HepG2 (cell line): ENCODE results near the gene OAS3. TPM values are rescaled to one million over a fixed set of nuclear protein-coding genes. Genes with fewer than 3 reads are reported as not detected.

ENCODE experiments used
- ATAC-seq: fragments of 200-7000 bp; cut with Tn5 transposase; 3 replicates; pipeline ENCODE4 v1.9.1; 2020; ENCODE audit warnings: mild to moderate bottlenecking, moderate library complexity
- BruUV-seq: library from RNA; stranded (reverse); fragments of 400-500 nt; replicated peaks from 2 replicates; lab custom pipeline; 2021; lab: Mats Ljungman, UMichigan
- CTCF ChIA-PET: fragments of 300-600 bp; formaldehyde crosslinking; extraction: SDS; loops from one replicate; lab custom pipeline; 2021; ENCODE audit warnings: low total read pairs, inconsistent platforms, low intra/inter-chr PET ratio; lab: Yijun Ruan, JAX
- POLR2A ChIA-PET: fragments of 350-600 bp; sonication (Branson Sonifier 250); formaldehyde crosslinking; loops from one replicate; lab custom pipeline; 2020; ENCODE audit warnings: antibody characterized with exemption, inconsistent platforms; lab: Yijun Ruan, JAX
- DNase-seq: peaks from one replicate; pipeline ENCODE4 v3.0.0-alpha.2; 2015; ENCODE audit warnings: low spot score
- FAIRE-seq: peaks from 3 replicates; lab custom pipeline; 2011; peaks lifted over from hg19 to GRCh38; lab: Jason Lieb, UNC
- H2AFZ ChIP-seq: one replicate; pipeline ENCODE4 v1.6.1; 2011; ENCODE audit warnings: low read length, inconsistent platforms
- H3K27ac ChIP-seq: fragments of 300-600 bp; 3 replicates; pipeline ENCODE4 v1.8.0; 2011; ENCODE audit warnings: mixed run types, mild to moderate bottlenecking, mixed read lengths, low read length, inconsistent platforms; ENCODE audit not compliant: insufficient read depth; ENCODE audit errors: extremely low read length
- H3K27me3 ChIP-seq, 2 experiments: fragments of 200-600 bp in 1 of 2; 2 replicates in 1 of 2; 3 replicates in 1 of 2; pipeline versions ENCODE4 v1.6.0 to v1.8.0; 2011; ENCODE audit warnings: low read length in 2 of 2, mild to moderate bottlenecking in 2 of 2, moderate library complexity in 2 of 2, inconsistent platforms in 1 of 2; ENCODE audit not compliant: insufficient read depth in 2 of 2, control insufficient read depth in 1 of 2
- H3K36me3 ChIP-seq, 2 experiments: fragments of 200-600 bp in 1 of 2; replicated peaks in 1 of 2; 2 replicates in 1 of 2; 3 replicates in 1 of 2; pipeline versions ENCODE4 v1.5.1 to v1.8.0; 2011; ENCODE audit warnings: low read length in 2 of 2, inconsistent platforms in 1 of 2; ENCODE audit not compliant: insufficient read depth in 2 of 2, control insufficient read depth in 1 of 2
- H3K4me1 ChIP-seq: 2 replicates; pipeline ENCODE4 v1.5.1; 2012; ENCODE audit warnings: low read length, inconsistent platforms; ENCODE audit not compliant: insufficient read depth
- H3K4me2 ChIP-seq: 2 replicates; pipeline ENCODE4 v1.6.0; 2011; ENCODE audit warnings: low read depth, low read length, inconsistent platforms
- H3K4me3 ChIP-seq, 3 experiments: fragments of 200-600 bp in 1 of 3; sonication (generic), shearing (Covaris generic) in 1 of 3; replicated peaks in 1 of 3; 2 replicates each; pipeline ENCODE4 v1.5.1; 2011 to 2016; ENCODE audit warnings: low read length in 3 of 3, inconsistent platforms in 2 of 3, low read depth in 2 of 3, mild to moderate bottlenecking in 2 of 3, control low read depth in 1 of 3, mixed read lengths in 1 of 3; ENCODE audit not compliant: insufficient read depth in 1 of 3
- H3K79me2 ChIP-seq: one replicate; pipeline ENCODE4 v1.6.1; 2011; ENCODE audit warnings: low read length, inconsistent platforms; ENCODE audit not compliant: insufficient read depth
- H3K9ac ChIP-seq: 2 replicates; pipeline ENCODE4 v1.6.0; 2011; ENCODE audit warnings: mild to moderate bottlenecking, low read depth, low read length, inconsistent platforms; ENCODE audit not compliant: insufficient read depth
- H3K9me3 ChIP-seq: 2 replicates; pipeline ENCODE4 v1.5.1; 2012; ENCODE audit warnings: mild to moderate bottlenecking, low read length
- H4K20me1 ChIP-seq: 2 replicates; pipeline ENCODE4 v1.6.0; 2011; ENCODE audit warnings: inconsistent platforms, mild to moderate bottlenecking, low read length, moderate library complexity; ENCODE audit not compliant: insufficient read depth
- GMEB1 ChIP-seq: sonication (generic); formaldehyde crosslinking; IDR thresholded peaks from 2 replicates; pipeline ENCODE4 v1.5.1; 2020; ENCODE audit warnings: missing genetic modification reagents, mild to moderate bottlenecking, borderline replicate concordance
- JUNB ChIP-seq: sonication (generic); formaldehyde crosslinking; IDR thresholded peaks from 2 replicates; pipeline ENCODE4 v1.8.0; 2022; ENCODE audit warnings: missing genetic modification reagents, mild to moderate bottlenecking, borderline replicate concordance
- KDM4B ChIP-seq: sonication (generic); formaldehyde crosslinking; IDR thresholded peaks from 2 replicates; pipeline ENCODE4 v1.4.0; 2020; ENCODE audit warnings: missing genetic modification reagents
- NFIB ChIP-seq: sonication (generic); formaldehyde crosslinking; IDR thresholded peaks from 2 replicates; pipeline ENCODE4 v1.9.0; 2021; ENCODE audit warnings: missing genetic modification reagents, mild to moderate bottlenecking, borderline replicate concordance
- NFYB ChIP-seq: sonication (generic); formaldehyde crosslinking; IDR thresholded peaks from 2 replicates; pipeline ENCODE4 v1.4.0; 2020; ENCODE audit warnings: missing genetic modification reagents
- PHF21A ChIP-seq: sonication (generic); formaldehyde crosslinking; IDR thresholded peaks from 2 replicates; pipeline ENCODE4 v1.5.0; 2020; ENCODE audit warnings: mild to moderate bottlenecking, missing genetic modification reagents
- RORA ChIP-seq: sonication (generic); formaldehyde crosslinking; IDR thresholded peaks from 2 replicates; pipeline ENCODE4 v1.5.0; 2020; ENCODE audit warnings: mild to moderate bottlenecking, missing genetic modification reagents, moderate library complexity
- ZBTB1 ChIP-seq: sonication (generic); formaldehyde crosslinking; IDR thresholded peaks from 2 replicates; pipeline ENCODE4 v1.4.0; 2020; ENCODE audit warnings: missing genetic modification reagents, borderline replicate concordance
- ZMAT3 ChIP-seq: sonication (generic); formaldehyde crosslinking; conservative IDR thresholded peaks from 2 replicates; pipeline ENCODE4 v1.7.0; 2021; ENCODE audit warnings: missing genetic modification reagents
- ZMYM2 ChIP-seq: sonication (generic); formaldehyde crosslinking; IDR thresholded peaks from 2 replicates; pipeline ENCODE4 v1.8.0; 2022; ENCODE audit warnings: mild to moderate bottlenecking, missing genetic modification reagents
- ZNF225 ChIP-seq: sonication (generic); formaldehyde crosslinking; IDR thresholded peaks from 2 replicates; pipeline ENCODE4 v1.4.0; 2020; ENCODE audit warnings: mild to moderate bottlenecking, missing genetic modification reagents
- ZNF629 ChIP-seq: sonication (generic); formaldehyde crosslinking; conservative IDR thresholded peaks from 2 replicates; pipeline ENCODE4 v1.5.0; 2020; ENCODE audit warnings: missing genetic modification reagents
- in situ Hi-C: cut with HindIII; loops from 2 replicates; pipeline ENCODE4 v1.10.0; 2017; ENCODE audit warnings: low pct_unique_long_range_greater_than_20kb; ENCODE audit not compliant: extremely low pct_ligation_motif_present
- intact Hi-C: fragments of 100-400 bp; cut with micrococcal nuclease; formaldehyde crosslinking; loops from one replicate; pipeline ENCODE4 v1.10.0; 2022; ENCODE audit not compliant: unreplicated experiment
- polyA plus RNA-seq, 8 experiments: library from polyadenylated mRNA; depleted of rRNA in 3 of 8; stranded (reverse) in 7 of 8; unstranded in 1 of 8; fragments of >200 nt; fragmentation: Illumina TruSeq in 4 of 8; extraction: Trizol in 4 of 8; gene quantifications; 2 replicates each; pipeline versions ENCODE4 v1.2.1 to v1.2.3, GENCODE V29; 2011 to 2016; ENCODE audit warnings: low read depth in 4 of 8, missing spikeins in 1 of 8, mixed read lengths in 1 of 8; ENCODE audit not compliant: insufficient read depth in 1 of 8
- total RNA-seq, 5 experiments: library from RNA; depleted of rRNA; stranded (reverse); fragments of >200 nt; fragmentation: Illumina TruSeq; extraction: Trizol; gene quantifications; 2 replicates each; pipeline ENCODE4 v1.2.3, GENCODE V29; 2016; ENCODE audit warnings: low read depth in 1 of 5

The OAS3 gene
- total and polyA plus RNA-seq, 2 of the 13 experiments (the other 11 are each of a cell fraction or from before 2014, with no cell fraction given) = 4.8 to 10.5 TPM

GRCh38 chr12:112894128-112894527, 44.1 kb upstream of the OAS3 start:
- H4K20me1 ChIP-seq = no peaks in the 10 kb centered on the region
- FAIRE-seq (no peak), ATAC-seq (no peak), DNase-seq (no peak)
- no peak overlapping the region for H3K27ac ChIP-seq
- H3K4me2 ChIP-seq = no peak overlapping the region
- no peaks in the 10 kb centered on the region for H3K4me1 ChIP-seq
- no peaks in the 10 kb centered on the region for H3K36me3 ChIP-seq
- H2AFZ ChIP-seq = no peak overlapping the region
- peaks cover 4 to 37% of the 10 kb centered on the region in 2 experiments for H3K27me3 ChIP-seq
- no peak overlapping the region for H3K9ac ChIP-seq
- intact Hi-C loops = no loop called here
- H3K9me3 ChIP-seq = no peaks in the 10 kb centered on the region
- H3K4me3 ChIP-seq = no peak overlapping the region
- H3K79me2 ChIP-seq = no peaks in the 10 kb centered on the region
- ChIA-PET POLR2A (no interaction called here), CTCF (no interaction called here)
- TF ChIP-seq ZMAT3 (CRISPR knock-in tag) (no peak), GMEB1 (no peak), ZNF629 (CRISPR knock-in tag) (no peak), KDM4B (no peak), PHF21A (CRISPR knock-in tag) (no peak), NFIB (CRISPR knock-in tag) (no peak), ZNF225 (CRISPR knock-in tag) (no peak), ZMYM2 (CRISPR knock-in tag) (no peak), ZBTB1 (CRISPR knock-in tag) (no peak), JUNB (CRISPR knock-in tag) (no peak), RORA (CRISPR knock-in tag) (no peak), NFYB (CRISPR knock-in tag) (no peak)
- in situ Hi-C loops = no loop called here
- BruUV-seq = no TSS peak
